HEK293 (cell line): Measurements from ENCODE around the gene AHCTF1.

ENCODE experiments used
- CTCF ChIA-PET: fragments of 350-600 bp; formaldehyde crosslinking; extraction: SDS; loops from one replicate; lab custom pipeline; 2021; ENCODE audit warnings: antibody characterized with exemption; lab: Yijun Ruan, JAX
- POLR2A ChIA-PET: fragments of 300-600 bp; formaldehyde crosslinking; extraction: SDS; loops from one replicate; lab custom pipeline; 2020; ENCODE audit warnings: antibody characterized with exemption, inconsistent platforms; lab: Yijun Ruan, JAX
- H3K27ac ChIP-seq: fragments of 200-500 bp; sonication (Bioruptor generic); 2 replicates; pipeline ENCODE4 v1.5.1; 2014; ENCODE audit warnings: low read depth, low read length, control low read depth, inconsistent platforms; ENCODE audit errors: extremely low read depth
- H3K36me3 ChIP-seq, 2 experiments: fragments of 200-500 bp in 1 of 2; sonication (Bioruptor generic) in 1 of 2; 1 replicate in 1 of 2; 2 replicates in 1 of 2; pipeline ENCODE4 v1.5.1; 2014 to 2017; ENCODE audit warnings: inconsistent platforms in 2 of 2, low read length in 2 of 2; ENCODE audit not compliant: control insufficient read depth in 2 of 2, insufficient read depth in 1 of 2
- H3K4me1 ChIP-seq: fragments of 200-500 bp; sonication (Bioruptor generic); 2 replicates; pipeline ENCODE4 v1.5.1; 2014; ENCODE audit warnings: mild to moderate bottlenecking, low read length, inconsistent platforms; ENCODE audit not compliant: control insufficient read depth, insufficient read depth
- H3K4me3 ChIP-seq: 2 replicates; pipeline ENCODE4 v1.5.1; 2011; ENCODE audit warnings: low read depth, mild to moderate bottlenecking, control low read depth, low read length, moderate library complexity
- H3K9me3 ChIP-seq: fragments of 200-500 bp; sonication (Bioruptor generic); 2 replicates; pipeline ENCODE4 v1.5.1; 2014; ENCODE audit warnings: low read depth, low read length, inconsistent platforms; ENCODE audit not compliant: control insufficient read depth, insufficient read depth
- BCL11B ChIP-seq: fragments of 450-650 bp; formaldehyde crosslinking; IDR thresholded peaks from 2 replicates; pipeline ENCODE4 v1.5.1; 2016; ENCODE audit warnings: low read depth, missing biosample characterization, missing genetic modification characterization
- GLIS2 ChIP-seq: fragments of 450-650 bp; formaldehyde crosslinking; IDR thresholded peaks from 2 replicates; pipeline ENCODE4 v1.5.1; 2016; ENCODE audit warnings: missing biosample characterization, missing genetic modification characterization
- HOXD13 ChIP-seq: sonication (generic); formaldehyde crosslinking; IDR thresholded peaks from 2 replicates; pipeline ENCODE4 v1.8.0; 2022; ENCODE audit warnings: missing genetic modification reagents, borderline replicate concordance
- OSR2 ChIP-seq: fragments of 450-650 bp; formaldehyde crosslinking; IDR thresholded peaks from 2 replicates; pipeline ENCODE4 v1.5.1; 2016; ENCODE audit warnings: missing biosample characterization, missing genetic modification characterization
- TCF7L2 ChIP-seq: IDR thresholded peaks from 2 replicates; pipeline ENCODE4 v1.6.1; 2011; ENCODE audit warnings: low read depth, mild to moderate bottlenecking, inconsistent platforms, low read length, moderate library complexity, borderline replicate concordance
- WT1 ChIP-seq: fragments of 450-650 bp; formaldehyde crosslinking; IDR thresholded peaks from 2 replicates; pipeline ENCODE4 v1.5.1; 2016; ENCODE audit warnings: missing biosample characterization, missing genetic modification characterization
- ZBTB1 ChIP-seq: fragments of 450-650 bp; formaldehyde crosslinking; IDR thresholded peaks from 2 replicates; pipeline ENCODE4 v1.5.1; 2016; ENCODE audit warnings: missing biosample characterization, missing genetic modification characterization
- ZFP3 ChIP-seq: fragments of 450-650 bp; formaldehyde crosslinking; IDR thresholded peaks from 2 replicates; pipeline ENCODE4 v1.5.1; 2016; ENCODE audit warnings: low read depth, missing biosample characterization, missing genetic modification characterization
- ZFP69B ChIP-seq: fragments of 450-650 bp; formaldehyde crosslinking; IDR thresholded peaks from 2 replicates; pipeline ENCODE4 v1.5.1; 2016; ENCODE audit warnings: missing biosample characterization, missing genetic modification characterization
- ZNF121 ChIP-seq: fragments of 450-650 bp; formaldehyde crosslinking; IDR thresholded peaks from 2 replicates; pipeline ENCODE4 v1.5.1; 2016; ENCODE audit warnings: missing biosample characterization, missing genetic modification characterization
- ZNF157 ChIP-seq: fragments of 450-650 bp; formaldehyde crosslinking; IDR thresholded peaks from 2 replicates; pipeline ENCODE4 v1.5.1; 2016; ENCODE audit warnings: missing biosample characterization, missing genetic modification characterization
- ZNF266 ChIP-seq: fragments of 450-650 bp; formaldehyde crosslinking; IDR thresholded peaks from 2 replicates; pipeline ENCODE4 v1.5.1; 2016; ENCODE audit warnings: missing biosample characterization, missing genetic modification characterization, low read depth
- ZNF521 ChIP-seq: fragments of 450-650 bp; formaldehyde crosslinking; IDR thresholded peaks from 2 replicates; pipeline ENCODE4 v1.5.1; 2017; ENCODE audit warnings: missing biosample characterization, mild to moderate bottlenecking, missing genetic modification characterization
- ZNF701 ChIP-seq: fragments of 450-650 bp; formaldehyde crosslinking; IDR thresholded peaks from 2 replicates; pipeline ENCODE4 v1.5.1; 2016; ENCODE audit warnings: missing biosample characterization, missing genetic modification characterization
- ZNF777 ChIP-seq: fragments of 450-650 bp; formaldehyde crosslinking; IDR thresholded peaks from 2 replicates; pipeline ENCODE4 v1.5.1; 2017; ENCODE audit warnings: missing biosample characterization, missing genetic modification characterization, borderline replicate concordance
- ZNF791 ChIP-seq: fragments of 450-650 bp; formaldehyde crosslinking; IDR thresholded peaks from 2 replicates; pipeline ENCODE4 v1.5.1; 2016; ENCODE audit warnings: missing biosample characterization, missing genetic modification characterization
- ZNF792 ChIP-seq: fragments of 450-650 bp; formaldehyde crosslinking; IDR thresholded peaks from 2 replicates; pipeline ENCODE4 v1.5.1; 2016; ENCODE audit warnings: missing biosample characterization, missing genetic modification characterization
- ZNF830 ChIP-seq: fragments of 450-650 bp; IDR thresholded peaks from 2 replicates; pipeline ENCODE4 v1.5.0; 2018; ENCODE audit warnings: missing biosample characterization, missing genetic modification characterization, low read depth, mild to moderate bottlenecking, moderate library complexity
- ZXDB ChIP-seq: fragments of 450-650 bp; formaldehyde crosslinking; IDR thresholded peaks from 2 replicates; pipeline ENCODE4 v1.5.1; 2016; ENCODE audit warnings: missing biosample characterization, missing genetic modification characterization
- TF ChIP-seq, protein P1 (sequence below): fragments of 450-650 bp; formaldehyde crosslinking; IDR thresholded peaks from 2 replicates; pipeline ENCODE4 v1.5.1; 2016; ENCODE audit warnings: missing biosample characterization, missing genetic modification characterization
- TF ChIP-seq, protein P2 (sequence below): fragments of 450-650 bp; formaldehyde crosslinking; IDR thresholded peaks from 2 replicates; pipeline ENCODE4 v1.5.1; 2017; ENCODE audit warnings: missing biosample characterization, mild to moderate bottlenecking, missing genetic modification characterization, moderate library complexity
- TF ChIP-seq, protein P3 (sequence below): fragments of 450-650 bp; formaldehyde crosslinking; IDR thresholded peaks from 2 replicates; pipeline ENCODE4 v1.5.1; 2016; ENCODE audit warnings: missing biosample characterization, missing genetic modification characterization

The AHCTF1 gene

DNA sequence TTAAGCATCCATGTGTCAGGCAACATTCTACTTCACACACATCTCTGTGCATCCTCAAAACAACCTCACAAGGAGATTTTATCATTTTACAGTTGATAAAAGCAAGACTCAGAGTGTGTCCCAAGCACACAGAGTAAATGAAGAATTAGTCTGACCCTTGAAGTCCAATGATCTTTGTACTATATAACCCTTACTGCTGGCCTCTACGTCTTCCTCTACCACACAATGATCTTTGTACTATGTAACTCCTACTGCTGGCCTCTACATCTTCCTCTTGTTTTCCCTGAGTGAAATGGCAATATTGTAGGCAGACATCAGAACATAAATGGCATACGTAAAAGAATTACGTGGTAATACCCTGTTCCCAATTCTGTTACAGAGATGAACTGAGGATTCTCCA, 55.3 kb downstream of the AHCTF1 start:
- CTCF ChIA-PET, result no interaction called here
- no peak overlapping the region for H3K4me3 ChIP-seq
- peaks cover 0 to 61% of the 10 kb centered on the region in 2 experiments; a peak in 1 of 3 replicates for H3K36me3 ChIP-seq
- POLR2A ChIA-PET, result no interaction called here
- TF ChIP-seq ZNF266, result no peak
- no peak for TF ChIP-seq WT1 (tag by site-specific recombination)
- no peak for TF ChIP-seq ZNF792 (tag by site-specific recombination)
- no peak for TF ChIP-seq ZNF521 (tag by site-specific recombination)
- TF ChIP-seq ZBTB1 (tag by site-specific recombination), result no peak
- TF ChIP-seq ZNF830 (tag by site-specific recombination), result no peak
- no peak for TF ChIP-seq ZNF121 (tag by site-specific recombination)
- H3K9me3 ChIP-seq, result no peaks in the 10 kb centered on the region
- H3K4me1 ChIP-seq, result no peaks in the 10 kb centered on the region
- H3K27ac ChIP-seq, result no peak overlapping the region

DNA sequence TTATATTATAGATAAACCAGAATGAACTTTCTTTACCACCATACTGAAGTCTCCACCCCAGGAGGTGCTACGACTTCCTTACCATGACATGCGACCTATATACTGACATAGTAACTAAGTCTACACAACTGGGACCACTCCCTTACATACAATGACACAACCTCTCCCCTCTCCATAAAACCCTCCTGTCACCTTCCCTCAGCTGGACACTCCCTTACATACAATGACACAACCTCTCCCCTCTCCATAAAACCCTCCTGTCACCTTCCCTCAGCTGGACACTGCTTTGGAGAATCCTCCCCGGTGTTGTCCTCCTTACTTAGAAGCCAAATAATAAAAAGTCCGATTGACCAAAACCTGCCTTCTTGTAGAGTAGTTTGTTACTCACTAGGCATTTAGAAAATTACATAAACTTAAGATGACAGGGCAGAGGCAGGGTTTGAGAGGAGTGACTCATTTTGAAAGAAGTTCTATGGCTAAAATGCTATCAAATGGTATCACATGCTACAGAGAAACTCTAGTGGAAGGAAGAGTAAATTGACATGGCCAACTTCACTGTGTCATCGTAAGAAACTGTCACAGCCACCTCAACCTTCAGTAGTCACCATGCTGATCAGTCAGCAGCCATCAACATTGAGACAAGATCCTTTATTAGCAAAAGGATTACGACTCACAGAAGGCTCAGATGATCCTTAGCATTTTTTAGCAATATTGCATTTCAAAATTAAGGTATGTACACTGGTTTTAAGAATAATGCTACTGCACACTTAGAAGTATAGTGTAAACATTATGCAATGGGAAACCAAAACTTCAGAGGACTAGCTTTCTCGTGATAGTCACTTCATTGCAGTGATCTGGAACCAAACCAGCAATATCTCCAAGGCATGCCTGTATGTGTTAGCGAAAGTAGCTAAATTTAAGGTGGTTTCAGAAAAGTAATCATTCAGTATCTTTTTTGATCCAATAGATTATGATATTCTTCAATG, 56.4 kb downstream of the AHCTF1 start:
- TF ChIP-seq ZXDB (tag by site-specific recombination) (no peak), GLIS2 (tag by site-specific recombination) (no peak), ZNF157 (tag by site-specific recombination) (no peak), ZFP69B (no peak), ZNF701 (tag by site-specific recombination) (no peak), WT1 (tag by site-specific recombination) (no peak), ZFP3 (no peak), TCF7L2 (no peak), ZNF777 (tag by site-specific recombination) (no peak), BCL11B (no peak), ZNF791 (tag by site-specific recombination) (no peak), OSR2 (tag by site-specific recombination) (no peak), HOXD13 (CRISPR knock-in tag) (no peak)
- TF ChIP-seq, protein P1, sequence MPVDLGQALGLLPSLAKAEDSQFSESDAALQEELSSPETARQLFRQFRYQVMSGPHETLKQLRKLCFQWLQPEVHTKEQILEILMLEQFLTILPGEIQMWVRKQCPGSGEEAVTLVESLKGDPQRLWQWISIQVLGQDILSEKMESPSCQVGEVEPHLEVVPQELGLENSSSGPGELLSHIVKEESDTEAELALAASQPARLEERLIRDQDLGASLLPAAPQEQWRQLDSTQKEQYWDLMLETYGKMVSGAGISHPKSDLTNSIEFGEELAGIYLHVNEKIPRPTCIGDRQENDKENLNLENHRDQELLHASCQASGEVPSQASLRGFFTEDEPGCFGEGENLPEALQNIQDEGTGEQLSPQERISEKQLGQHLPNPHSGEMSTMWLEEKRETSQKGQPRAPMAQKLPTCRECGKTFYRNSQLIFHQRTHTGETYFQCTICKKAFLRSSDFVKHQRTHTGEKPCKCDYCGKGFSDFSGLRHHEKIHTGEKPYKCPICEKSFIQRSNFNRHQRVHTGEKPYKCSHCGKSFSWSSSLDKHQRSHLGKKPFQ (tag by site-specific recombination), result no peak
- TF ChIP-seq, protein P2, sequence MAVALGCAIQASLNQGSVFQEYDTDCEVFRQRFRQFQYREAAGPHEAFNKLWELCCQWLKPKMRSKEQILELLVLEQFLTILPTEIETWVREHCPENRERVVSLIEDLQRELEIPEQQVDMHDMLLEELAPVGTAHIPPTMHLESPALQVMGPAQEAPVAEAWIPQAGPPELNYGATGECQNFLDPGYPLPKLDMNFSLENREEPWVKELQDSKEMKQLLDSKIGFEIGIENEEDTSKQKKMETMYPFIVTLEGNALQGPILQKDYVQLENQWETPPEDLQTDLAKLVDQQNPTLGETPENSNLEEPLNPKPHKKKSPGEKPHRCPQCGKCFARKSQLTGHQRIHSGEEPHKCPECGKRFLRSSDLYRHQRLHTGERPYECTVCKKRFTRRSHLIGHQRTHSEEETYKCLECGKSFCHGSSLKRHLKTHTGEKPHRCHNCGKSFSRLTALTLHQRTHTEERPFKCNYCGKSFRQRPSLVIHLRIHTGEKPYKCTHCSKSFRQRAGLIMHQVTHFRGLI (tag by site-specific recombination), result no peak
- TF ChIP-seq, protein P3, sequence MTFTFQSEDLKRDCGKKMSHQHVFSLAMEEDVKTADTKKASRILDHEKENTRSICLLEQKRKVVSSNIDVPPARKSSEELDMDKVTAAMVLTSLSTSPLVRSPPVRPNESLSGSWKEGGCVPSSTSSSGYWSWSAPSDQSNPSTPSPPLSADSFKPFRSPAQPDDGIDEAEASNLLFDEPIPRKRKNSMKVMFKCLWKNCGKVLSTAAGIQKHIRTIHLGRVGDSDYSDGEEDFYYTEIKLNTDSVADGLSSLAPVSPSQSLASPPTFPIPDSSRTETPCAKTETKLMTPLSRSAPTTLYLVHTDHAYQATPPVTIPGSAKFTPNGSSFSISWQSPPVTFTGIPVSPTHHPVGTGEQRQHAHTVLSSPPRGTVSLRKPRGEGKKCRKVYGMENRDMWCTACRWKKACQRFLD, result no peak
- Histone ChIP-seq H3K36me3 (peaks cover 0 to 66% of the 10 kb centered on the region in 2 experiments; a peak in 1 of 3 replicates), H3K4me3 (no peak overlapping the region), H3K4me1 (no peaks in the 10 kb centered on the region), H3K9me3 (no peaks in the 10 kb centered on the region), H3K27ac (no peak overlapping the region)
- CTCF ChIA-PET, result no interaction called here
- POLR2A ChIA-PET, result no interaction called here
